Nephron progenitor cell (in vitro differentiated cells): ENCODE measurements around the gene PIM3.

Experiments used
- DNase-seq: peaks from one replicate; pipeline ENCODE4 v3.0.0; 2021
- H3K27ac Mint-ChIP-seq: 2 replicates; pipeline ENCODE4 v1.8.0; 2021; ENCODE audit warnings: mild to moderate bottlenecking, moderate library complexity, mixed read lengths
- H3K27me3 Mint-ChIP-seq: 2 replicates; pipeline ENCODE4 v1.8.0; 2021; ENCODE audit warnings: mild to moderate bottlenecking, low read depth, mixed read lengths; ENCODE audit not compliant: poor library complexity
- H3K36me3 Mint-ChIP-seq: 2 replicates; pipeline ENCODE4 v1.8.0; 2021; ENCODE audit warnings: low read depth, mixed read lengths
- H3K4me1 Mint-ChIP-seq: 2 replicates; pipeline ENCODE4 v1.8.0; 2021; ENCODE audit warnings: mixed read lengths
- H3K4me3 Mint-ChIP-seq: 2 replicates; pipeline ENCODE4 v1.8.0; 2021; ENCODE audit warnings: mild to moderate bottlenecking, moderate library complexity, mixed read lengths
- H3K9me3 Mint-ChIP-seq: 2 replicates; pipeline ENCODE4 v1.8.0; 2021; ENCODE audit warnings: mild to moderate bottlenecking, moderate library complexity, mixed read lengths
- CTCF ChIP-seq: fragments of 200-600 bp; sonication (generic); IDR thresholded peaks from 2 replicates; pipeline ENCODE4 v1.5.0; 2021; ENCODE audit warnings: antibody characterized with exemption

Gene PIM3

GRCh38 chr22:49929211-49929979 lies 31.2 kb upstream of the PIM3 start:
- H3K36me3 Mint-ChIP-seq: peaks cover 5% of the 10 kb centered on the region
- DNase-seq: peak; percentile 89
- peak; percentile 51 for TF ChIP-seq CTCF
- no peaks in the 10 kb centered on the region for H3K9me3 Mint-ChIP-seq
- peaks cover 30% of the 10 kb centered on the region for H3K27me3 Mint-ChIP-seq
- no peak overlapping the region for H3K4me3 Mint-ChIP-seq
- H3K4me1 Mint-ChIP-seq: peaks cover 28% of the 10 kb centered on the region
- H3K27ac Mint-ChIP-seq: no peak overlapping the region

DNA sequence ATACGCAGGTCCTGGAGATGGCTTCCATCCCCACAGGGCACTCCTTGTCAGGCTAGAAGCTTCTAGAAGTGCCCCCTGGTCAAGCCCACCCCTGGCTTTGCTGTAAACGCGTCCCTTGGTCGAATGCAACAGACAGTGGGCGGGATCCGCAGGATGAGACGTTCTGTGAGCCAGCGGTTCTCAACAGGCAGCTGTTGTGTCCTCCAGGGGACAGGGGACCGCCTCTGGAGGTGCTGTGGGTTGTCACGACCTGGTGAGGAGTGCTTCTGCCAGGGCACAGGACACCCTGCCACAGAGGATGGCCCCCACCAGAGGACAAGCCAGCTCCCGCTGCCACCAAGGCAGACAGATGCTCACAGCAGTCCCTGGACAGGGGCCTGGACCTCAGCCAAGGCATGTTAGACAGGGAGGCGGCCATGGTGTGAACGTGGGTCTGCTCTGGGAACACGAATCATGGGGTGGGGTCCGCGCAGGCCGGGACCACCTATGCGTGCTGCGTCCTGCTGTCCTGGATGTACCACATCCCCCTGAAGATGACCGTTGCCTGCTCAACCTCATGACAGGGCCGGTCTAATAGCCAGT lies 30.5 kb upstream of the PIM3 start:
- TF ChIP-seq CTCF: no peak
- peaks cover 26% of the 10 kb centered on the region for H3K4me1 Mint-ChIP-seq
- H3K27me3 Mint-ChIP-seq: peaks cover 30% of the 10 kb centered on the region
- no peaks in the 10 kb centered on the region for H3K9me3 Mint-ChIP-seq
- no peak overlapping the region for H3K4me3 Mint-ChIP-seq
- peaks cover 4% of the 10 kb centered on the region for H3K36me3 Mint-ChIP-seq
- no peak for DNase-seq
- no peak overlapping the region for H3K27ac Mint-ChIP-seq

DNA sequence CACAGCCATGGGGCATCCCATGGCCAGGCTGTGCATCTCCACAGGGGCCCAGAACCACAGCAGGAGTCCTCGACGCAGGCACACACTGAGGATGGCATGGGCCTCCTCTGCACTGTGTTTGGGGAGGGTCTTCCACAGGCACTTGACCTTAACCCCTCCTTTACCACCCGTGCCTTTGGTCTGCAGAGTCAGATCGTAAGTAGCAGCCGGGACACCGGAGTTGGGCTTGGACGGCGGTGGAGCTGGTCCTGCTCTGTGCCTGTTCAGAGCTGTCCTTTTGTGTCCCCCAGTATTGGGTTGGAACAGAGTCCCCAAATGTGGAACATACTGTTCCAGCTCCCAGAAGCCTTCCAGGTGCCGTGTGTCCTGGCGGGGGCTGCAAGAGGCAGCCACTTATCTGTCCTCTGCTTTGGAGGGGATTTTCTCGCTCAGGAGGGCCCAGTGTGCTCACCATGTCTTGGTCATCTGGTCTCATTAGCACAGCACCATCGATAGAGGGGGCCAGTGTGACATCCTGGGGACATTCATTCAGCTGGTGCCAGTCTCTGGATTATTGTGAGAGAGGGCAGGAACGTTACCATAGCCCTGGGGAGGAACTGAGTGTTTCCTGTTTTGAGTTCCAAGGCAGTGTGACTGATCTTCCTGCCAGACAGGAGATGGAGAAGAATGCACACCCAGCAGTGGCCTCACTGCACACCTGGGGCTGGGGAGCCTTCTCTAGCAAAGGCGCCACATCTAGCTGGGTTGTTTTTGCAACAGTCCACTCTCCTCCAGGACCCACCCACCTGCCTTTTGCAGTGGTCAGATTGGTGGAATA lies 29.8 kb upstream of the PIM3 start:
- Mint-ChIP-seq H3K9me3 (no peaks in the 10 kb centered on the region), H3K27ac (peak overlapping the region; percentile 47), H3K4me1 (peaks cover 22% of the 10 kb centered on the region), H3K4me3 (no peak overlapping the region), H3K27me3 (peaks cover 30% of the 10 kb centered on the region), H3K36me3 (no peaks in the 10 kb centered on the region)
- no peak for DNase-seq
- peak; percentile 36 for TF ChIP-seq CTCF

DNA sequence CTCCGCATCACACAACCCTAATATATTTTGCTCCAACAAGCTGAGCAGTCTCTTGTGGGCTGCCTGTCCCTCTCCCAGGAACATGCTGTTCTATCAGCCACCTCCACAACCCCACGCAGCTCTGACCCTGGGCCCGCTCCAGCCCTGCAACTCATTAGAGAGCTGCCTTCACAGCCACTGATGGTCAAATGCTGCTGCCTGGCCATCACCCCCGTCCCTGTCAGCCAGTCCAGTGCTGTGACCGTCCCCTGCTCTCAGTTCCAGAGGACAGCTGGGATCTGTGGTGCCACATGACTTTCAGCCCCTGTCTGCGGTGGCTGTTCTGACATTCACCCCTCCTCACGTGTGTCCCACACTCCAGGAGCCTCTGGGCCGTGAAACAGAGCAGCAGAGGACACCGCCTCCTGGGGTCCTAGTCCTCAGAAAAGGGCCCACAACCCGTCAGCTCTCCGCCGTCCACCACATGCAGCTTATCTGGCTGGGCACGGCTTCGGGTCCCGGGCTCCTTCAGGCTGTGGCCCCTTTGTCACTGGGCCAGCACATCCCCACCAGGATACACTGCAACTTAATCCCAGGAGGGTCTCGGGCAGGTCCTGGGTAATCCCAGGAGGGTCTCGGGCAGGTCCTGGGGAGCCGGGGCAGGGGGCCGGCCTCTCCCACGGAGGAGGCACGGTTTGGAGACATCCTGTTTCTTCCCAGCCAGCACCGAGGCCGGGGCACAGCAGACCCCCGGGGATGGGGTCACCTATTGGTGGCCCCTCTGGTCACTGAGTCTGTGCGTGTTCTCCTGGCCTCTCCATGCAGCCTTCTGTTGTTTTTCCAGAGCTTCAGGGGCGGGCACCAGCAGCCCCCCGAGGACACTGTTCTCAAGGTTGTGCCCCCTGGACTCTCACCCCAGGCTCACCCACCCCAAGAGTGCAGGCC lies 27.1 kb upstream of the PIM3 start:
- no peak for TF ChIP-seq CTCF
- Mint-ChIP-seq H3K4me1 (peaks cover 30% of the 10 kb centered on the region), H3K4me3 (no peak overlapping the region), H3K27me3 (peaks cover 35% of the 10 kb centered on the region), H3K9me3 (no peaks in the 10 kb centered on the region), H3K36me3 (no peaks in the 10 kb centered on the region), H3K27ac (no peak overlapping the region)
- no peak for DNase-seq

- no peak overlapping the region for H3K4me3 Mint-ChIP-seq
- H3K36me3 Mint-ChIP-seq: no peaks in the 10 kb centered on the region
- H3K27me3 Mint-ChIP-seq: peaks cover 35% of the 10 kb centered on the region
These were observed 26.2 kb upstream of the PIM3 start for GRCh38 chr22:49934160-49934890.

More at GRCh38 chr22:49934160-49934890, 26.2 kb upstream of the PIM3 start:
- no peak for DNase-seq
- TF ChIP-seq CTCF: no peak
- Mint-ChIP-seq H3K4me1 (peaks cover 32% of the 10 kb centered on the region), H3K9me3 (no peaks in the 10 kb centered on the region), H3K27ac (no peak overlapping the region)
